Fibroblast of mammary gland (primary cell): ENCODE results near the gene GDF7.

Experiments used
- DNase-seq: peaks from one replicate; pipeline ENCODE4 v3.0.0-alpha.2; 2010; ENCODE audit warnings: low read depth
- H3K4me3 ChIP-seq: 2 replicates; pipeline ENCODE4 v1.5.1; 2011; ENCODE audit warnings: low read depth, mild to moderate bottlenecking, low read length, moderate library complexity; ENCODE audit not compliant: control insufficient read depth
- TF ChIP-seq, protein P1 (sequence below): conservative IDR thresholded peaks from 2 replicates; pipeline ENCODE4 v1.5.1; 2011; ENCODE audit warnings: low read depth, low read length, inconsistent platforms; ENCODE audit not compliant: control insufficient read depth, insufficient read depth

Gene GDF7

DNA sequence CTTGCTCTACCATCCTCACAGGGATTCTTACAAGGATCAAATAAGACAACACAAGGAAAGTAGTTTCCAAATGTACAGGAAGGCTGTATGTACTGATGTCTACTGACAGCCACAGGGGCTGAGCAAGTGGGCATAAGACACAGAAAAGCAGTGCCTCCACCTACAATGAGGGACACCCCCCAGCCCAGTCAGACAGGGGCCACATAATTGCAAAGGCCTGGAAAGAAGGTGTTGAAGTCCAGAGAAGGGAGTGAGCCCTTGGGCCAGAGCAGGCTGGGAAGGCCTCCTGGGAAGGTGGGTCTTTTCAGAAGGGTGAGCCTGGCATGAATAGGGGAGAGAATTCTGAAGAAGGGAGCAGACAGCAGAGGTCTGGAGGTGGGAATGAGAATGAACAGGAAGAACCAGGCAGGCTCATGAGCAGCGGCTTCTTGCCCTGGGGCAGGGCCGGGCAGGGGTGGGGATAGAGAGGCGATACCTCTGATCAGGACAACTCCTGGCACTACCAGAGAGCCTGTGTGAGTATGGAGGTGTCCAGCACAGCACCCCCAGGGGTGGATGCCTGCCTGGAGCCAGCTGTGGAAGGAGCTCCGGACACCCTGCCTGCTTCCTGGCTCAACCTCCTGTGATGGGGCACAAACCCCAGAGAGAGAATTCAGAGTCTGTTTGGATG, 46.1 kb upstream of the GDF7 start:
- TF ChIP-seq, protein P1, sequence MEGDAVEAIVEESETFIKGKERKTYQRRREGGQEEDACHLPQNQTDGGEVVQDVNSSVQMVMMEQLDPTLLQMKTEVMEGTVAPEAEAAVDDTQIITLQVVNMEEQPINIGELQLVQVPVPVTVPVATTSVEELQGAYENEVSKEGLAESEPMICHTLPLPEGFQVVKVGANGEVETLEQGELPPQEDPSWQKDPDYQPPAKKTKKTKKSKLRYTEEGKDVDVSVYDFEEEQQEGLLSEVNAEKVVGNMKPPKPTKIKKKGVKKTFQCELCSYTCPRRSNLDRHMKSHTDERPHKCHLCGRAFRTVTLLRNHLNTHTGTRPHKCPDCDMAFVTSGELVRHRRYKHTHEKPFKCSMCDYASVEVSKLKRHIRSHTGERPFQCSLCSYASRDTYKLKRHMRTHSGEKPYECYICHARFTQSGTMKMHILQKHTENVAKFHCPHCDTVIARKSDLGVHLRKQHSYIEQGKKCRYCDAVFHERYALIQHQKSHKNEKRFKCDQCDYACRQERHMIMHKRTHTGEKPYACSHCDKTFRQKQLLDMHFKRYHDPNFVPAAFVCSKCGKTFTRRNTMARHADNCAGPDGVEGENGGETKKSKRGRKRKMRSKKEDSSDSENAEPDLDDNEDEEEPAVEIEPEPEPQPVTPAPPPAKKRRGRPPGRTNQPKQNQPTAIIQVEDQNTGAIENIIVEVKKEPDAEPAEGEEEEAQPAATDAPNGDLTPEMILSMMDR, result no peak
- DNase-seq, result no peak
- H3K4me3 ChIP-seq, result no peak overlapping the region

DNA sequence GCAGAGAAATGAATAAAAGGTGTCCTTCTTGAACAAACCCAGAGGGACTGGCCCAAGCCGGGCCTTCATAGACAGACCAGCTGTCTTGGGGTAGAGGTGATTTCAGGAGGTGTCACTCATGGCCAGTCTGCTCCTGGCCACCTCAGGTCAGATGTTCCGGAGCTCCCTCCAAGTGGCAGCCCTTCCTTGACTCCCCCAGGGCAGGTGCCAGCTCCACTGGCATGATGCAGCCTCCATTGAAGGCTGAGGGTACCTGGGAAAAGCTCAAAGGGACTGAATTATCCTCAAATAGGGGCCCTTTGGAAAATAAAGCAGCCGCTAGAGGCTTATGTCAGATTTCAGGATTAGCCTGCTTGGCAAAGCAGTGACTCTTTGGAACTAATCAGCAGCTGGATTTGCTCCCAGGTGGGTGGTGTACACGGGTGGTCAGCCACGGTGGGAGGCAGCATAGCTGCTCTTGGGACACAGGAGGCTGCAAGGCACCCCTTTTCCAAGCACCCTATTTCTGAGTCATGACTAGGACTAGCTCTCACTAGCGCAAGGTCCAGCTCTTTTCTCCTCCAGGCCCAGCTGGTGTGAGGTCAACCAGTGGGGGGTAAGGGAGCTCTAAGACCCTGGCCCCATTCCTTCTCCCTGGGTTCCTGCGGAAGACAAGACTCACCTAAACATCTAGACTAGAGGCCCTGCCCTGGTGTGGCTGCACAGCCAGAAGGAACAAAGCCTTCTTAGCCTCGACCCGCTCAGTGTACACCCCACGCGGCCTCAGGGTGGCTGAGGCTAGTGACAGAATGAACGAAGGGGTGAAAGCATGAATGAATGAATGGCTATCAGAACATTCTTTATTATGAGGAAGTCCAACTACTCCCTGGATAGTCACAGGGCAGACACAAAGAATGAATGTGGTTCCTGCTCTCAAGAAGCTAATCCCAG, 45.3 kb upstream of the GDF7 start:
- DNase-seq, result no peak

DNA sequence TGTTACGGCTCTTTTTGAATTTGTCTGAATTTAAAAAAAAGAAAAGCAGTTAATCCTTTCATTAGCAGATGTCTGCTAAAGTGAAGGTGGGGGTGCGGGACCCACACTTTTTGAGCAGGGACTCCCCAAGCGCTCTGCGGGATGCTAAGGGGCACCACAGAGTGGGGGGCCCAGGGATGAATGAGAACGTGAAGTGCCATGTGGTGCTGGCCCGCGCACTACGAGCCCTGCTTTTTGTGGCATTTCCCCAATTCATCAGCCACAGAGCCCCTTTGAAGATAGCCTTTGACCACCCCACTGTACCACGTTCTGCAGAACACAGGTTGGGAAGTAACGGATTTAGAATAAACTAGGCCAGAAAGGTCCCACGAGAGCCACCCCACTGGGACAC, 44.7 kb upstream of the GDF7 start:
- H3K4me3 ChIP-seq, result no peak overlapping the region
- TF ChIP-seq, protein P1, result no peak
- DNase-seq, result no peak

More for the DNA sequence above, 45.3 kb upstream of the GDF7 start:
- H3K4me3 ChIP-seq, result no peak overlapping the region
- TF ChIP-seq, protein P1, result no peak

DNA sequence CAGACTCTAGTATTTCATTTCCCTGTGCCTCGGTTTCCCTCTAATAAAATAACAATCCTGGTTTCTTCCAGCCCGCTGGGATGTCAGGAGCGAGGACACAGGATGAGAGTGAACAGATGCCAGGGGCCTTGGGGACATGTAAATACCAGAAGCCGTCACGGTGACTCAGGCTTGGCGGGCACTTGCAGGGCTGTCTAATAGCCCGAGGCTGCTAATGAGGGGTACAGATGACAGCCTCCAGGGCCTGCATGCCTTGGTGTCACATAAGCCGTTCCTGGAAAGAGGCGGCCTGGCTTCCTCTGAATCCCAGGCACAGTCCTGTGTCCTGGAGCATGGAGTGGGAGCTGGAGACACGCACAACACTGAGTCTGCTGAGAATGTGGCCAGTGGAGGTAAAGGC, 44.2 kb upstream of the GDF7 start:
- no peak for DNase-seq
- TF ChIP-seq, protein P1, result no peak
- no peak overlapping the region for H3K4me3 ChIP-seq

DNA sequence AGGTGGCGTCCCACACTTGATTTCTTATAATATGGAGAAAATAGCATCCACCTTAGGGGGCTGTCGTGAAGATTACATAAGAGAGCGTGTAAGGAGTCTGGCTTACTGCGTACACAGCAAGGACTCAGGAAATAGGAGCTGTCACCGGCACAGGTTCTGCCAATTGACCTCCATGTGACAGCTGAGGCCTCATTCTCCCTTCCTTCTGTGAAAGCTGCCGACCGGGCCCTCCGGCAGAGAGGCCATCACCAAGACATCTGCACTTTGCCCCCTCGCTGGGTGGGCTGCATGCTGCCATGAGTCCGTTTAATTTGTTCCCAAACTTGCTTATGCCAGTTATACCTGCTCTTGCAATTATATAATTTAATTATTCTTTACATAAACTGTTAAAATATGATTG, 43.7 kb upstream of the GDF7 start:
- DNase-seq, result no peak
- no peak overlapping the region for H3K4me3 ChIP-seq
- TF ChIP-seq, protein P1, result no peak

DNA sequence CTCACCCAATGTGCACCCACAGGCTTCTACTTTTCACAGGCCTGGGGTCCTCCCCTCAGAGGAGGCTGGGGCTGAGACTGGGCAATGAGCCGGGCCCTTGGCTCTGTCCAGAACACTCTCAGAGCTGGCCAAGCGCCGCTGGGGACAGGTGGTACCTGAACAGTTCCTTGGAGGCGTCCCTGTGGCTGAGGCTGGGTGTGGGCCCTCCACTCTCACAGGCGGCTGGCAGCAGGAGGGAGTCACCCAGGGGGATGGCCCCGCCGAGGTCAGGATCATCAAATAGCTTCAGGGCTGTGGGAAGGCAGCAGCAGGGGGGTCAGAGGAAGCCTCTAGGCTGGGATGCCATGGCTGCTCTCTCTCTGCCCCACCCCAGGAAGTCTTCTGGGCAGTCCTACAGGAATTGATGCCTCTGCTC, 43.2 kb upstream of the GDF7 start:
- no peak overlapping the region for H3K4me3 ChIP-seq
- DNase-seq, result no peak
- TF ChIP-seq, protein P1, result no peak
